Measurements from ENCODE around the gene PDXK.
A peak's percentile ranks its signal among the peaks of the same experiment; 100 is the strongest.

Gene PDXK

GRCh38 chr21:43770066-43770655, 51.2 kb downstream of the PDXK start:
- no peak for DNase-seq (ENCODE audit: low spot score)
- TF ChIP-seq, protein P1, sequence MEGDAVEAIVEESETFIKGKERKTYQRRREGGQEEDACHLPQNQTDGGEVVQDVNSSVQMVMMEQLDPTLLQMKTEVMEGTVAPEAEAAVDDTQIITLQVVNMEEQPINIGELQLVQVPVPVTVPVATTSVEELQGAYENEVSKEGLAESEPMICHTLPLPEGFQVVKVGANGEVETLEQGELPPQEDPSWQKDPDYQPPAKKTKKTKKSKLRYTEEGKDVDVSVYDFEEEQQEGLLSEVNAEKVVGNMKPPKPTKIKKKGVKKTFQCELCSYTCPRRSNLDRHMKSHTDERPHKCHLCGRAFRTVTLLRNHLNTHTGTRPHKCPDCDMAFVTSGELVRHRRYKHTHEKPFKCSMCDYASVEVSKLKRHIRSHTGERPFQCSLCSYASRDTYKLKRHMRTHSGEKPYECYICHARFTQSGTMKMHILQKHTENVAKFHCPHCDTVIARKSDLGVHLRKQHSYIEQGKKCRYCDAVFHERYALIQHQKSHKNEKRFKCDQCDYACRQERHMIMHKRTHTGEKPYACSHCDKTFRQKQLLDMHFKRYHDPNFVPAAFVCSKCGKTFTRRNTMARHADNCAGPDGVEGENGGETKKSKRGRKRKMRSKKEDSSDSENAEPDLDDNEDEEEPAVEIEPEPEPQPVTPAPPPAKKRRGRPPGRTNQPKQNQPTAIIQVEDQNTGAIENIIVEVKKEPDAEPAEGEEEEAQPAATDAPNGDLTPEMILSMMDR (IDR thresholded peaks at IDR 0.05; ENCODE audit: extremely low read depth, missing control alignments) = no peak

DNA sequence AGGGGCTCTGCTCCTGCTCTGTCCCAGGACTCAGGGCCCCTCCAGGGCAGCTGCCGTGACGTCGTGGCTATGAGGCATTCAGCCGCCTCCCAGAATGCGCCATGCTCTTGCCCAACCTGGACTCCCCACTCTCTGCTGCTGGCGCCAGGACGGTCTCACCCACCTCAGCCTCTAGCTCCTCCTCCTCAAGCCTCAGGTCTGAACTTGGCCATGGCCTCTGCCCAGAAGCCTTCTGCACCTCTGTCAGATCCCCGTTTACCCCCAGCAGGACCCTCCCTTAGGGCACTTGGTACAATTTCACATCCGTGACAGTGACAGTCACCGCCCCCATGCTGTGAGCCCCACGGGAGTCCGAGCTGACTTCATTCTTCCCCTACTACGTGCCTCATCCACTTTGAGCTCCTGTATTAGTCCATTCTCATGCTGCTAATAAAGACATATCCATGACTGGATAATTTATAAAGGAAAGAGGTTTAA, 52.3 kb downstream of the PDXK start:
- TF ChIP-seq, protein P1 (IDR thresholded peaks at IDR 0.05; ENCODE audit: extremely low read depth, missing control alignments) = no peak
- no peak for DNase-seq (ENCODE audit: low spot score)

GRCh38 chr21:43771698-43772424, 52.9 kb downstream of the PDXK start:
- TF ChIP-seq, protein P1 (IDR thresholded peaks at IDR 0.05; ENCODE audit: extremely low read depth, missing control alignments) = no peak
- DNase-seq (ENCODE audit: low spot score) = no peak

- TF ChIP-seq, protein P1 (IDR thresholded peaks at IDR 0.05; ENCODE audit: extremely low read depth, missing control alignments) = no peak
- DNase-seq (ENCODE audit: low spot score) = no peak
Observed at GRCh38 chr21:43772425-43772821, 53.5 kb downstream of the PDXK start.

DNA sequence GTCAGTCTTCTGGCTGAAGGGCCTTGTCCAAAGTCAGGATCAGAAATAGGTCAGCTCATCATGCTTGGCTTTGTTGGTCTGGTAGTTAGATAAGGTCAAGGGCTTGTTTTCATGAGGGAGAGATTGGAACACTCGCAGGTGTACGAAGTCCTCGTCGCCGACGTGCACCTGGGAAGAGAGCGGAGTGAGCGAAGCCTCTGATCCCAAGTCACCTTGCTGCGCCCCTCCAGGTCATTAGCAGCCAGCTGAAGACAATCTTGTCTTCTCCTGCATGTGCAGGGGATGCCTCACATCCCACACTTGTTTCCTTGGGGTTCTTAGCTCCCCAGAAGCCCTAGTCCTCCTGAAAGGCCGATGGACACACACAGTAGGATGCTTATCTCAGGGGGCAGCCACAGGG, 55.2 kb downstream of the PDXK start:
- TF ChIP-seq, protein P1 (IDR thresholded peaks at IDR 0.05; ENCODE audit: extremely low read depth, missing control alignments) = no peak
- no peak for DNase-seq (ENCODE audit: low spot score)

DNA sequence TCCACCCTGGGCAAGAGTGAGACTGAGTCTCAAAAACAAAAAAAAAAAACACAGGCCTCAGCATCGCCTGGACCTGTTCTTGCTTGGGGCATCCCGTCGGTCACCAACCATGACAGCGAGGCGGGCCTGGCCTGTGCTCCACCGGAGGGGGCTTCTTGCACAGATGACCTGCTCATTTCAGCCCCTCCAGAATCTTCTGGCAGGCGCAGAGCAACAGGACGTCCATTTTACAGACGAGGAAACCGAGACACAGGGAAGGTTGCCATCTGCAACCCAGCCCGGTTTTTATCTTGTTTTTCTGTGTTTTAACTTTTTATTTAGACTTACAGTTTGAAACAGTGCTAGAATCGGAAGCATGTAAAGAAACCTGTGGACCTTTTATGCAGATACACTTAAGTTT, 56.3 kb downstream of the PDXK start:
- TF ChIP-seq, protein P1 (IDR thresholded peaks at IDR 0.05; ENCODE audit: extremely low read depth, missing control alignments) = no peak
- no peak for DNase-seq (ENCODE audit: low spot score)

GRCh38 chr21:43775795-43776430, 57.0 kb downstream of the PDXK start, which contains the start of gene CSTB:
CSTB (minus strand) TSS chr21:43776308; CDS start chr21:43776269, 39 bp downstream.
- TF ChIP-seq, protein P1 (IDR thresholded peaks at IDR 0.05; ENCODE audit: extremely low read depth, missing control alignments) = no peak
- peak; percentile 93 for DNase-seq (ENCODE audit: low spot score)
